IMR-90 (cell line): ENCODE results near the gene NEMP1. TPM values are rescaled to one million over a fixed set of nuclear protein-coding genes. Genes with fewer than 3 reads are reported as not detected.

Experiments used
- ATAC-seq: fragments of 200-7000 bp; cut with Tn5 transposase; 2 replicates; pipeline ENCODE4 v1.9.1; 2020; ENCODE audit warnings: low read depth, mild to moderate bottlenecking, moderate library complexity
- BruUV-seq: library from RNA; stranded (reverse); fragments of 400-500 nt; replicated peaks from 2 replicates; lab custom pipeline; 2021; lab: Mats Ljungman, UMichigan
- CTCF ChIA-PET: fragments of 300-600 bp; formaldehyde crosslinking; extraction: SDS; loops from one replicate; lab custom pipeline; 2021; ENCODE audit warnings: antibody characterized with exemption; lab: Yijun Ruan, JAX
- POLR2A ChIA-PET: fragments of 300-600 bp; sonication (Branson Sonifier 250); formaldehyde crosslinking; loops from one replicate; lab custom pipeline; 2022; ENCODE audit warnings: antibody characterized with exemption; ENCODE audit not compliant: unreplicated experiment; lab: Charles Lee
- DNase-seq: peaks from one replicate; pipeline ENCODE4 v3.0.0; 2013
- H2AFZ ChIP-seq: replicated peaks from 2 replicates; pipeline ENCODE3; 2013; ENCODE audit warnings: low read length, mild to moderate bottlenecking; ENCODE audit not compliant: poor library complexity
- H2AK5ac ChIP-seq: 2 replicates; pipeline ENCODE4 v1.6.1; 2013; ENCODE audit warnings: low read depth, low read length, inconsistent platforms
- H2AK9ac ChIP-seq: replicated peaks from 2 replicates; pipeline ENCODE3; 2013; ENCODE audit warnings: mild to moderate bottlenecking, low read depth, low read length, moderate library complexity; ENCODE audit not compliant: poor library complexity
- H2BK120ac ChIP-seq: 2 replicates; pipeline ENCODE4 v1.6.1; 2013; ENCODE audit warnings: low read depth, low read length, inconsistent platforms
- H2BK15ac ChIP-seq: 3 replicates; pipeline ENCODE4 v1.6.1; 2013; ENCODE audit warnings: low read depth, low read length, inconsistent platforms
- H2BK20ac ChIP-seq: 2 replicates; pipeline ENCODE4 v1.6.1; 2013; ENCODE audit warnings: low read depth, mild to moderate bottlenecking, inconsistent platforms, low read length, moderate library complexity
- H2BK5ac ChIP-seq: 2 replicates; pipeline ENCODE4 v1.6.1; 2013; ENCODE audit warnings: mild to moderate bottlenecking, low read depth, low read length, inconsistent platforms; ENCODE audit not compliant: poor library complexity, severe bottlenecking
- H3K14ac ChIP-seq: replicated peaks from 2 replicates; pipeline ENCODE4 v1.6.1; 2013; ENCODE audit warnings: low read depth, low read length, inconsistent platforms
- H3K18ac ChIP-seq: 2 replicates; pipeline ENCODE4 v1.6.1; 2013; ENCODE audit warnings: low read depth, low read length, control low read depth
- H3K23ac ChIP-seq: 2 replicates; pipeline ENCODE4 v1.6.1; 2013; ENCODE audit warnings: low read depth, low read length, inconsistent platforms
- H3K27ac ChIP-seq: 2 replicates; pipeline ENCODE4 v1.5.1; 2013; ENCODE audit warnings: mild to moderate bottlenecking, control low read depth, low read length; ENCODE audit not compliant: insufficient read depth
- H3K27me3 ChIP-seq: 2 replicates; pipeline ENCODE4 v1.6.1; 2013; ENCODE audit warnings: low read length; ENCODE audit not compliant: control insufficient read depth, insufficient read depth
- H3K36me3 ChIP-seq: 2 replicates; pipeline ENCODE4 v1.6.1; 2013; ENCODE audit warnings: low read length, mixed read lengths; ENCODE audit not compliant: control insufficient read depth, insufficient read depth
- H3K4ac ChIP-seq: 2 replicates; pipeline ENCODE4 v1.6.1; 2013; ENCODE audit warnings: low read depth, low read length, inconsistent platforms
- H3K4me1 ChIP-seq: 2 replicates; pipeline ENCODE4 v1.6.1; 2013; ENCODE audit warnings: low read length, mixed read lengths; ENCODE audit not compliant: control insufficient read depth, insufficient read depth
- H3K4me2 ChIP-seq: 2 replicates; pipeline ENCODE4 v1.6.1; 2013; ENCODE audit warnings: low read depth, mild to moderate bottlenecking, control low read depth, low read length, moderate library complexity
- H3K4me3 ChIP-seq: 2 replicates; pipeline ENCODE4 v1.5.1; 2013; ENCODE audit warnings: low read depth, mild to moderate bottlenecking, control low read depth, low read length, moderate library complexity; ENCODE audit not compliant: insufficient read depth
- H3K56ac ChIP-seq: 2 replicates; pipeline ENCODE4 v1.6.1; 2013; ENCODE audit warnings: low read length, inconsistent platforms; ENCODE audit not compliant: insufficient read depth; ENCODE audit errors: extremely low read depth
- H3K79me1 ChIP-seq, 2 experiments: 2 replicates each; pipeline ENCODE4 v1.6.1; 2013; ENCODE audit warnings: low read length in 2 of 2, inconsistent platforms in 1 of 2, low read depth in 1 of 2
- H3K9ac ChIP-seq: 2 replicates; pipeline ENCODE4 v1.6.1; 2013; ENCODE audit warnings: low read depth, low read length, control low read depth
- H3K9me1 ChIP-seq: 2 replicates; pipeline ENCODE4 v1.6.1; 2013; ENCODE audit warnings: low read length, inconsistent platforms; ENCODE audit not compliant: insufficient read depth
- H3K9me3 ChIP-seq: 2 replicates; pipeline ENCODE4 v1.6.1; 2013; ENCODE audit warnings: low read length; ENCODE audit not compliant: control insufficient read depth, insufficient read depth
- H4K20me1 ChIP-seq: 2 replicates; pipeline ENCODE4 v1.6.1; 2013; ENCODE audit warnings: low read length, inconsistent platforms; ENCODE audit not compliant: insufficient read depth
- H4K5ac ChIP-seq: 2 replicates; pipeline ENCODE4 v1.6.1; 2013; ENCODE audit warnings: mild to moderate bottlenecking, low read depth, low read length, control low read depth
- H4K8ac ChIP-seq, 2 experiments: 2 replicates each; pipeline ENCODE4 v1.6.1; 2013; ENCODE audit warnings: low read depth in 2 of 2, low read length in 2 of 2, control low read depth in 1 of 2, inconsistent platforms in 1 of 2
- H4K91ac ChIP-seq: 2 replicates; pipeline ENCODE4 v1.6.1; 2013; ENCODE audit warnings: low read depth, low read length, inconsistent platforms; ENCODE audit not compliant: insufficient read depth
- BHLHE40 ChIP-seq: fragments of 150-350 bp; IDR thresholded peaks from 2 replicates; pipeline ENCODE4 v1.6.1; 2016; ENCODE audit warnings: mild to moderate bottlenecking, low read depth, low read length
- CEBPB ChIP-seq: IDR thresholded peaks from 2 replicates; pipeline ENCODE4 v1.6.1; 2012; ENCODE audit warnings: low read depth, low read length, improper control_type of control experiment
- CHD1 ChIP-seq: IDR thresholded peaks from 2 replicates; pipeline ENCODE4 v1.6.1; 2012; ENCODE audit warnings: low read depth, low read length, improper control_type of control experiment
- CTCF ChIP-seq: conservative IDR thresholded peaks from 2 replicates; pipeline ENCODE4 v1.5.1; 2012; ENCODE audit warnings: mild to moderate bottlenecking, low read depth, low read length, improper control_type of control experiment
- FOS ChIP-seq: fragments of 150-350 bp; IDR thresholded peaks from 2 replicates; pipeline ENCODE4 v1.6.1; 2016; ENCODE audit warnings: low read depth, low read length
- MAFK ChIP-seq: IDR thresholded peaks from 2 replicates; pipeline ENCODE4 v1.6.1; 2012; ENCODE audit warnings: low read depth, low read length, improper control_type of control experiment
- MXI1 ChIP-seq: IDR thresholded peaks from 2 replicates; pipeline ENCODE4 v1.6.1; 2012; ENCODE audit warnings: low read depth, mild to moderate bottlenecking, low read length, moderate library complexity, borderline replicate concordance
- RAD21 ChIP-seq: IDR thresholded peaks from 2 replicates; pipeline ENCODE4 v1.6.1; 2012; ENCODE audit warnings: low read length, improper control_type of control experiment
- RCOR1 ChIP-seq: IDR thresholded peaks from 2 replicates; pipeline ENCODE4 v1.6.1; 2012; ENCODE audit warnings: mild to moderate bottlenecking, low read length, improper control_type of control experiment; ENCODE audit not compliant: insufficient replicate concordance
- SMC3 ChIP-seq: fragments of 150-350 bp; IDR thresholded peaks from 2 replicates; pipeline ENCODE4 v1.6.1; 2016; ENCODE audit warnings: low read depth, mild to moderate bottlenecking, antibody characterized with exemption, low read length, moderate library complexity
- WGBS, 2 experiments: methylation state at CpG; one replicate each; pipeline versions ENCODE4 v1.1.5 to v1.1.7; 2013; ENCODE audit warnings: missing lambda C conversion rate in 2 of 2; ENCODE audit not compliant: insufficient read length in 1 of 2; ENCODE audit errors: extremely low coverage in 2 of 2; 5-methylcytosine and 5-hydroxymethylcytosine counted together
- dilution Hi-C: fragments of 300-500 bp; cut with HindIII; formaldehyde crosslinking; loops from one replicate; pipeline ENCODE4 v1.14.3; 2018; ENCODE audit warnings: low sequenced_read_pairs; ENCODE audit not compliant: unreplicated experiment
- in situ Hi-C: fragments of 300-500 bp; cut with MboI; formaldehyde crosslinking; loops from 3 replicates; pipeline ENCODE4 v1.14.3; 2019; ENCODE audit warnings: low sequenced_read_pairs, inconsistent platforms, mixed read lengths
- intact Hi-C: fragments of 100-400 bp; cut with micrococcal nuclease; formaldehyde crosslinking; loops from 2 replicates; pipeline ENCODE4 v1.10.0; 2022
- polyA plus RNA-seq, 3 experiments: library from polyadenylated mRNA; depleted of rRNA; stranded (reverse); fragments of >200 nt; gene quantifications; 2 replicates each; pipeline ENCODE4 v1.2.3, GENCODE V29; 2012; ENCODE audit warnings: low replicate concordance in 1 of 3
- total RNA-seq: library from RNA; depleted of rRNA; stranded (reverse); fragments of >200 nt; gene quantifications from 2 replicates; pipeline ENCODE4 v1.2.3, GENCODE V29; 2012
- TF ChIP-seq, protein P1 (sequence below): fragments of 150-350 bp; IDR thresholded peaks from 2 replicates; pipeline ENCODE4 v1.6.1; 2016; ENCODE audit warnings: low read depth, mild to moderate bottlenecking, low read length, moderate library complexity, borderline replicate concordance

Gene NEMP1
- total and polyA plus RNA-seq, 2 of the 4 experiments (the other 2 are of a cell fraction): 8.9 to 10.9 TPM

DNA sequence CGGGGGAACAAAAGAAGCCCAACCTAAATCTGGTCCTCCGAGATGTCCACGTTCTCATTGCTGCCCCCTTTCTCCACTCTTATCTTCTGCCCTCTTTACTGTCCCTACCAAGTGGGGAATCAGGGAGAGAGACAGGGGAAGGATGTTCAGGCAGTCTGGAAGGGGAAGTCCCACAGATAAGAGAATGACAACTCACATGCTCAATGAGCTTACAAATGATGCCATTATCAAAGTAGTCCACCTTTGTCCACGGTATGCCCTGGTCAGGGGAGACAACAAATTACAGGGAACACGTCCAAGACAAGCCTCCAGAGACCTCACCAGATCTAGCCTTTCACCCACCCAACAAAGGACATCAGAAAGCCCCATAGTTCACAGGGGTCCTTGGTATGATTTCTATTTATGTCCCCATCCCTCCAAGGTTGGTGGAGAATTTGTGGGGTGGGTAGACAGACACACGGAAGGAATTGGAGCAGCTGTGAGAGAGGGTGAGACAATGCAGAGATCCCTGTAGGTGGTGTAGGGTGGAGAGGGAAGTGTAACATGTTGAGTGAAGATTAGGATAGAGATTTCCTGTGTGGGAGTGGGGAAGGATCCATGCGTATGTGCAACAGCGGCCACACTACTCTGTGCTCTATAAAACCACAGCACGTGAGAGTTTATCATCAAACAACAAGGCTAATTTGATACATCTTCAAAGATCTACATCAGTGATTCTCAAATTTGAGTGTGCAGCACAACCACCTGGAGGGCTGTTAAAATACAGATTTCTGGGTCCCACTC is 39.4 kb downstream of the NEMP1 start:
- 67% methylated on average over 3 of the region's 9 CpGs; no CpG with 5 or more reads in 1 of the 2 experiments for WGBS, 2 experiments
- H3K79me1 ChIP-seq: no peaks in the 10 kb centered on the region
- H3K56ac ChIP-seq: no peak overlapping the region
- no peak overlapping the region for H3K4me3 ChIP-seq
- BruUV-seq: no TSS peak
- ChIA-PET CTCF (no interaction called here), POLR2A (no interaction called here)
- no peak overlapping the region for H2AFZ ChIP-seq
- dilution Hi-C loops: no loop called here
- H3K9me1 ChIP-seq: no peaks in the 10 kb centered on the region
- no peak overlapping the region for H2AK9ac ChIP-seq
- no peak overlapping the region for H3K23ac ChIP-seq
- intact Hi-C loops: no loop called here
- no peak overlapping the region for H4K91ac ChIP-seq
- no peak for DNase-seq
- H3K36me3 ChIP-seq: no peaks in the 10 kb centered on the region
- no peak overlapping the region for H4K8ac ChIP-seq
- H2AK5ac ChIP-seq: no peak overlapping the region
- in situ Hi-C loops: no loop called here
- no peak overlapping the region for H2BK20ac ChIP-seq
- H3K9me3 ChIP-seq: no peaks in the 10 kb centered on the region
- no peak for ATAC-seq
- no peaks in the 10 kb centered on the region for H4K20me1 ChIP-seq
- H4K5ac ChIP-seq: no peak overlapping the region
- H3K14ac ChIP-seq: no peak overlapping the region
- no peak overlapping the region for H3K18ac ChIP-seq
- no peak overlapping the region for H3K4ac ChIP-seq
- no peak for TF ChIP-seq BHLHE40
- no peak for TF ChIP-seq RAD21
- TF ChIP-seq FOS: no peak
- TF ChIP-seq CTCF: no peak
- no peak for TF ChIP-seq CHD1
- TF ChIP-seq CEBPB: no peak
- TF ChIP-seq, protein P1, sequence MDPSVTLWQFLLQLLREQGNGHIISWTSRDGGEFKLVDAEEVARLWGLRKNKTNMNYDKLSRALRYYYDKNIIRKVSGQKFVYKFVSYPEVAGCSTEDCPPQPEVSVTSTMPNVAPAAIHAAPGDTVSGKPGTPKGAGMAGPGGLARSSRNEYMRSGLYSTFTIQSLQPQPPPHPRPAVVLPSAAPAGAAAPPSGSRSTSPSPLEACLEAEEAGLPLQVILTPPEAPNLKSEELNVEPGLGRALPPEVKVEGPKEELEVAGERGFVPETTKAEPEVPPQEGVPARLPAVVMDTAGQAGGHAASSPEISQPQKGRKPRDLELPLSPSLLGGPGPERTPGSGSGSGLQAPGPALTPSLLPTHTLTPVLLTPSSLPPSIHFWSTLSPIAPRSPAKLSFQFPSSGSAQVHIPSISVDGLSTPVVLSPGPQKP: no peak
- no peak for TF ChIP-seq RCOR1
- no peak for TF ChIP-seq SMC3
- no peak for TF ChIP-seq MXI1
- TF ChIP-seq MAFK: no peak
- no peaks in the 10 kb centered on the region for H3K4me1 ChIP-seq
- H3K27ac ChIP-seq: no peak overlapping the region
- no peak overlapping the region for H2BK15ac ChIP-seq
- H3K9ac ChIP-seq: no peak overlapping the region
- H3K4me2 ChIP-seq: no peak overlapping the region
- no peak overlapping the region for H2BK5ac ChIP-seq
- H2BK120ac ChIP-seq: no peak overlapping the region
- peaks cover 69% of the 10 kb centered on the region for H3K27me3 ChIP-seq
